HFFc6 (cell line): ENCODE results near the gene CRADD. TPM values are rescaled to one million over a fixed set of nuclear protein-coding genes. Genes with fewer than 3 reads are reported as not detected.
"Not testable (repeated sequence)": the region's sequence is repeated elsewhere in the genome, so short reads cannot be mapped to it uniquely, and the experiment has no call there.

Source experiments
- DNase-seq: peaks from one replicate; pipeline ENCODE4 v3.0.0-alpha.2; 2018
- H3K27ac Mint-ChIP-seq: 2 replicates; pipeline ENCODE4 v1.8.0; 2020; ENCODE audit warnings: mild to moderate bottlenecking, mixed read lengths
- H3K27me3 Mint-ChIP-seq: 2 replicates; pipeline ENCODE4 v1.8.0; 2021; ENCODE audit warnings: mild to moderate bottlenecking, moderate library complexity, mixed read lengths; ENCODE audit not compliant: insufficient read depth
- H3K36me3 Mint-ChIP-seq: 2 replicates; pipeline ENCODE4 v1.8.0; 2021; ENCODE audit warnings: low read depth, mixed read lengths
- H3K4me1 Mint-ChIP-seq: 2 replicates; pipeline ENCODE4 v1.8.0; 2020; ENCODE audit warnings: low read depth, mixed read lengths
- H3K4me3 Mint-ChIP-seq: 2 replicates; pipeline ENCODE4 v1.8.0; 2020; ENCODE audit warnings: mild to moderate bottlenecking, moderate library complexity, mixed read lengths
- H3K9me3 Mint-ChIP-seq: 2 replicates; pipeline ENCODE4 v1.8.0; 2020; ENCODE audit warnings: mild to moderate bottlenecking, mixed read lengths
- total RNA-seq, 6 experiments: library from RNA; stranded (reverse); fragmentation: NEBNext Ultra II Directional; extraction: Animal tissue kit (Norgen Biotek cat#: 25700); gene quantifications; 2 replicates in 1 of 6; 3 replicates in 5 of 6; pipeline ENCODE4 v1.2.3, GENCODE V29; 2021
- TF ChIP-seq, protein P1 (sequence below): fragments of 200-600 bp; sonication (generic); IDR thresholded peaks from 2 replicates; pipeline ENCODE4 v1.5.0; 2021; ENCODE audit warnings: antibody characterized with exemption, mild to moderate bottlenecking

CRADD gene
- total RNA-seq, 6 experiments from 2014 or later = 15.3 to 20.1 (median 17.9) TPM

DNA sequence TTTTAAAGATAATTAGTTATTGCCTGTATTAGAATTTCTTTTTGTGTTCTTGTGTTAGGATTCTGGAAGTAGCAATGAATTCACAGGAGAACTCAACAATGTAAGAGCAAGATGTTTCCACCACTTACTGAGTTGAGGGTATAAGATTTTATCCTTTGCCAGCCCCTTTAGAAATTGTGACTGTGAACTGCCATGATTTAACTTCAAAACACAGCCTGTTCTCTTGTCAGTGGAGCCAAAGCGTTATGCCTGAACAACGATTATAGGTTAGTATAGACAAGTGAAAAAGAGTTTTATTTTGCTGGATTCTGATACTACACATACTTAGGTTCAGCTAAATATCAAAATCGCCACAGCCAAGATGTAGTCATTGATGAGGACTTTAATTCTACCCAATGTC is 101.6 kb downstream of the CRADD start:
- peaks cover 90% of the 10 kb centered on the region for H3K4me1 Mint-ChIP-seq

DNA sequence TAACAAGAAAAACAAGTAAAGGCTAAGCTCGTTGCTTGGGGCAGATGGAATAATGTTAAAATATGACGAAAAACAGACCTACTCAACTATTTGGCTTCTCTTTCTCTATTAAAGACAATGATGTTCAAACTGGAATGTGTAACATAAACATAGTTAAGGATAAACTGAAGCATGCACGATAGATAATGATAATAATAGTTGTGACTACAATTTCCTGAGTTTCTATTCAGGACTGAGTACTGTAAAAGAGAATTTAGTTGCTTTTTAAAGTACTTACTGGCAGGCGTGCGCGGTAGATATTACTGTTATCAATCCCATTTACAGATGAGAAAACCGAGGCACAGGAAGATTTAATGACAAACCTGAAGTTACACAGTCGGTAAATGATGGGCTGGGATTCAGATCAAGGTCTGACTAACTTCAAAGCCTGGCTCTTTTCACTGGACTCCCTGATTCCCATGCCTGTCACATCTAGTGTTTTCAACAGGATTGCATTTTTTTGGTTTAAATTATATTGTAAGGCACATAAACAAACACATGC is 103.0 kb downstream of the CRADD start:
- no peaks in the 10 kb centered on the region for H3K9me3 Mint-ChIP-seq
- H3K4me3 Mint-ChIP-seq = peak overlapping the region; percentile 77
- H3K27ac Mint-ChIP-seq = peak overlapping the region; percentile 97
- peaks cover 93% of the 10 kb centered on the region for H3K4me1 Mint-ChIP-seq
- peak; percentile 58 for DNase-seq
- TF ChIP-seq, protein P1, sequence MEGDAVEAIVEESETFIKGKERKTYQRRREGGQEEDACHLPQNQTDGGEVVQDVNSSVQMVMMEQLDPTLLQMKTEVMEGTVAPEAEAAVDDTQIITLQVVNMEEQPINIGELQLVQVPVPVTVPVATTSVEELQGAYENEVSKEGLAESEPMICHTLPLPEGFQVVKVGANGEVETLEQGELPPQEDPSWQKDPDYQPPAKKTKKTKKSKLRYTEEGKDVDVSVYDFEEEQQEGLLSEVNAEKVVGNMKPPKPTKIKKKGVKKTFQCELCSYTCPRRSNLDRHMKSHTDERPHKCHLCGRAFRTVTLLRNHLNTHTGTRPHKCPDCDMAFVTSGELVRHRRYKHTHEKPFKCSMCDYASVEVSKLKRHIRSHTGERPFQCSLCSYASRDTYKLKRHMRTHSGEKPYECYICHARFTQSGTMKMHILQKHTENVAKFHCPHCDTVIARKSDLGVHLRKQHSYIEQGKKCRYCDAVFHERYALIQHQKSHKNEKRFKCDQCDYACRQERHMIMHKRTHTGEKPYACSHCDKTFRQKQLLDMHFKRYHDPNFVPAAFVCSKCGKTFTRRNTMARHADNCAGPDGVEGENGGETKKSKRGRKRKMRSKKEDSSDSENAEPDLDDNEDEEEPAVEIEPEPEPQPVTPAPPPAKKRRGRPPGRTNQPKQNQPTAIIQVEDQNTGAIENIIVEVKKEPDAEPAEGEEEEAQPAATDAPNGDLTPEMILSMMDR = no peak
- no peaks in the 10 kb centered on the region for H3K27me3 Mint-ChIP-seq
- peaks cover 13% of the 10 kb centered on the region for H3K36me3 Mint-ChIP-seq

More for the DNA sequence above, 101.6 kb downstream of the CRADD start:
- H3K27ac Mint-ChIP-seq = peak overlapping the region; percentile 97
- H3K4me3 Mint-ChIP-seq = peak overlapping the region; percentile 77
- H3K36me3 Mint-ChIP-seq = peaks cover 22% of the 10 kb centered on the region
- H3K9me3 Mint-ChIP-seq = peaks cover 4% of the 10 kb centered on the region; the same call in 1 of the 2 replicates
- no peak for DNase-seq
- H3K27me3 Mint-ChIP-seq = no peaks in the 10 kb centered on the region; the same call in 1 of the 2 replicates
- TF ChIP-seq, protein P1 = no peak

DNA sequence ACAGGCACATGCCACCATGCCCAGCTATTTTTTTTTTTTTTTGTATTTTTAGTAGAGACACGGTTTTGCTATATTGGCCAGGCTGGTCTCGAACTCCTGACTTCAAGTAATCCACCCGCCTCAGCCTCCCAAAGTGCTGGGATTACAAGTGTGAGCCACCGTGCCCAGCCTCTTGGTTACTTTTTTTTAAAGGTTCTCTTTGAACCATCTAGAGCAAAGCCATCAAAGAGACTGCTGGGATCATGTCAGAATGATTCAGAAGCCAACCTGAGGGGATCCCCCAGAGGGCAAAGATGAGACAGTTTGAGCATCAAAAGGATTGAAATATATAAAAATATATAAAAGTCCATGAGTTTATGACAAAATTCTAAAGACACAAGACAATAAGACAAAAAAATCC is 103.7 kb downstream of the CRADD start:
- H3K4me3 Mint-ChIP-seq, H3K27me3 Mint-ChIP-seq, DNase-seq, H3K9me3 Mint-ChIP-seq, H3K36me3 Mint-ChIP-seq: not testable (repeated sequence)
- Mint-ChIP-seq H3K27ac (peak overlapping the region; percentile 97), H3K4me1 (peaks cover 94% of the 10 kb centered on the region)

DNA sequence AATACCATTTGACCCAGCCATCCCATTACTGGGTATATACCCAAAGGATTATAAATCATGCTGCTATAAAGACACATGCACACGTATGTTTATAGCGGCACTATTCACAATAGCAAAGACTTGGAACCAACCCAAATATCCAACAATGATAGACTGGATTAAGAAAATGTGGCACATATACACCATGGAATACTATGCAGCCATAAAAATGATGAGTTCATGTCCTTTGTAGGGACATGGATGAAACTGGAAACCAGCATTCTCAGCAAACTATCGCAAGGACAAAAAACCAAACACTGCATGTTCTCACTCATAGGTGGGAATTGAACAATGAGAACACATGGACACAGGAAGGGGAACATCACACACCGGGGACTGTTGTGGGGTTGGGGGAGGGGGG is 104.8 kb downstream of the CRADD start:
- H3K4me1 Mint-ChIP-seq = peaks cover 94% of the 10 kb centered on the region
- not testable (repeated sequence) for DNase-seq, H3K27ac Mint-ChIP-seq, H3K9me3 Mint-ChIP-seq, H3K4me3 Mint-ChIP-seq, H3K36me3 Mint-ChIP-seq, H3K27me3 Mint-ChIP-seq

DNA sequence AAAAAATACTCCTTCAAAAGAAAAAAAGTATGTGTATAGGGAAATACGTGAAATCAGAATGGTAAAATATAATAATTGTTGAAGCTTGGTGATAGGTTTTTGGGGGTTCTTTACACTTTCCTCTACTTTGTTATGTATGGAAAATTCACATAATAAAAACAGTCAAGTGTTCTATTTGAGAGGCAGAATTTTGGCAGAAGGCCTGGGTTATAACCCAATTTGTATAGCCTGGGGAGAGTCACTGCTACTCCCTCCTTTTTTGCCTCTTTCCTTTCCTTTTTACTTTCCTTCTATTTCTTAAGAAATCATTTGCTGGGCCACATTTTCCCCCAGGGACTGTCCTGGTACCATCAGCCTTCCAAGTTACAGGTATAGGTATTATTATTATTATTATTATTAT is 105.7 kb downstream of the CRADD start:
- no peak for DNase-seq
- H3K4me1 Mint-ChIP-seq = peaks cover 94% of the 10 kb centered on the region

DNA sequence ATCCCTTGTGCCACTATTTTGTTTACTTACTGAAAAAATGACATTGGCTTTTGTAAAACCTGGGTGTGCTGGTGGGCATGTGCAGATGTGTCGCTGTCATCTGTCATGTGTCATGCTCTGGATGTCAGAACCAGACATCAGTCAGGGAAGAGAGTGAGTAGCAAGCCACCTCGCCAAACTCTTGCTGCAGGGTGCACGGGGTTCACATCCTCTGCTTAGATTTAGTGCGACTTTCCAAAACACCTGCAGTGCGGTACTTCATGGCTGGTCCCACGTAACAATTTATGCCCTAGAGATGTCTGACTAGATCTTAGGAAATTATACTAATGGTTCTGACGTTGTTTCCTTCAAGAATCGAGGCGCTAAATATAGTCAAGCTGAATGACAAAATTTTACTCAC is 106.7 kb downstream of the CRADD start:
- DNase-seq = no peak
- Mint-ChIP-seq H3K27ac (peak overlapping the region; percentile 98), H3K4me3 (peak overlapping the region; percentile 73), H3K36me3 (peaks cover 14% of the 10 kb centered on the region), H3K27me3 (no peaks in the 10 kb centered on the region), H3K4me1 (peaks cover 94% of the 10 kb centered on the region), H3K9me3 (no peaks in the 10 kb centered on the region)
- TF ChIP-seq, protein P1 = no peak

More for the DNA sequence above, 105.7 kb downstream of the CRADD start:
- Mint-ChIP-seq H3K36me3 (peaks cover 11% of the 10 kb centered on the region), H3K9me3 (no peaks in the 10 kb centered on the region), H3K4me3 (no peak overlapping the region), H3K27me3 (no peaks in the 10 kb centered on the region), H3K27ac (peak overlapping the region; percentile 74)
- TF ChIP-seq, protein P1 = no peak
